ENCODE measurements around the gene GSC2. TPM values are rescaled to one million over a fixed set of nuclear protein-coding genes. Genes with fewer than 3 reads are reported as not detected.

GSC2 gene
- total RNA-seq, 6 experiments from 2014 or later = not detected

DNA sequence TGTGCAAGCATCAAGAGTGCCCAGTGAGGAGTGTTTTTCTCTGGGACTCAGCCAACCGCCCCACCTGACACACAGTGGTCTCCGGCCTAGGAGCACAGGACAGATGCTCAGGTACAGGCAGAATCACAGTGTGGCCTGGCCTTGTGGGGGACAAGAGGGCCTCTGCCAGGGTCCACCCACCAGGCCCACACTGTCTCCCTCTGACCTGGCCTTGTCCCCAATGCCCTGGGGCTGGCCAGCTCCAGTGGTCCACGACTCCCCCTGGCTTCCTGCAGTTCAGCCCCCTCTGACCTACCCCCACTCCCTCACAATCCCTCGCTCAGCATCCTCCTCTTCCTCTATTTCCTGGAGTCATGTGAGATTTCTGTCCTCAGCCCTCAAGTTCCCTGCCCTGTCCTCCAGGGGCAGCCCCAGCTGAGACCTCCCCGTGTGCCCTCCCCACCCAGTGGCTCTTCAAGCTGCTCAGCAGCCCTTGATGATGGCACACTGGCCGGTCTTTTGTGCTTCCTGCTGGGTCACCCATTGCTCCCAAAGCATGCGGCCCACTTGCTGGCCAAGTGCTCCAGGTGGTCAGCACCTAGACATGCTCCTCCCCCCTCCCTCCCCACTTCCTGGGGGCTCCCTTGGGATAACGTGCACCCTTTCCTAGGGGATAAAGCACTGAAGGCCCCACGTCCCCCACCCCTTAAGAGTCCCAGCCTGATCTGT is 17.2 kb downstream of the GSC2 start:
- DNase-seq (no peak), ATAC-seq (peak in 1 of 4 donors; percentile 7)
- H3K27ac ChIP-seq = no peak overlapping the region
- TF ChIP-seq POLR2A (IDR thresholded peaks at IDR 0.05) = no peak
- TF ChIP-seq, protein P1, sequence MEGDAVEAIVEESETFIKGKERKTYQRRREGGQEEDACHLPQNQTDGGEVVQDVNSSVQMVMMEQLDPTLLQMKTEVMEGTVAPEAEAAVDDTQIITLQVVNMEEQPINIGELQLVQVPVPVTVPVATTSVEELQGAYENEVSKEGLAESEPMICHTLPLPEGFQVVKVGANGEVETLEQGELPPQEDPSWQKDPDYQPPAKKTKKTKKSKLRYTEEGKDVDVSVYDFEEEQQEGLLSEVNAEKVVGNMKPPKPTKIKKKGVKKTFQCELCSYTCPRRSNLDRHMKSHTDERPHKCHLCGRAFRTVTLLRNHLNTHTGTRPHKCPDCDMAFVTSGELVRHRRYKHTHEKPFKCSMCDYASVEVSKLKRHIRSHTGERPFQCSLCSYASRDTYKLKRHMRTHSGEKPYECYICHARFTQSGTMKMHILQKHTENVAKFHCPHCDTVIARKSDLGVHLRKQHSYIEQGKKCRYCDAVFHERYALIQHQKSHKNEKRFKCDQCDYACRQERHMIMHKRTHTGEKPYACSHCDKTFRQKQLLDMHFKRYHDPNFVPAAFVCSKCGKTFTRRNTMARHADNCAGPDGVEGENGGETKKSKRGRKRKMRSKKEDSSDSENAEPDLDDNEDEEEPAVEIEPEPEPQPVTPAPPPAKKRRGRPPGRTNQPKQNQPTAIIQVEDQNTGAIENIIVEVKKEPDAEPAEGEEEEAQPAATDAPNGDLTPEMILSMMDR (IDR thresholded peaks at IDR 0.05) = no peak
- intact Hi-C loops (cut with DNase I) = no loop called here
- H3K4me1 ChIP-seq = no peaks in the 10 kb centered on the region
- no CpG with 5 or more reads among the region's 9 CpGs for WGBS (ENCODE audit: insufficient coverage, low coverage, low lambda C conversion rate, missing lambda C conversion rate)
- no peak overlapping the region for H3K4me3 ChIP-seq
- H3K36me3 ChIP-seq = peaks cover 0 to 18% (median 6%) of the 10 kb centered on the region in 4 donors
- H3K9me3 ChIP-seq = no peaks in the 10 kb centered on the region
- no peaks in the 10 kb centered on the region for H3K27me3 ChIP-seq

DNA sequence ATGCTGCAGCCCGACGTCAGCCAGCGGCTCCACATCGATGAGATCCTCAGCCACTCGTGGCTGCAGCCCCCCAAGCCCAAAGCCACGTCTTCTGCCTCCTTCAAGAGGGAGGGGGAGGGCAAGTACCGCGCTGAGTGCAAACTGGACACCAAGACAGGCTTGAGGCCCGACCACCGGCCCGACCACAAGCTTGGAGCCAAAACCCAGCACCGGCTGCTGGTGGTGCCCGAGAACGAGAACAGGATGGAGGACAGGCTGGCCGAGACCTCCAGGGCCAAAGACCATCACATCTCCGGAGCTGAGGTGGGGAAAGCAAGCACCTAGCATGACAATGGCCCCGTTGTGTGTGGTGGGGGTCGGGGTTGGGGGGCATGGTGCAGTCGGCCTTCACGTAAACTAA is 17.9 kb downstream of the GSC2 start:
- Histone ChIP-seq H3K9me3 (no peaks in the 10 kb centered on the region), H3K27me3 (no peaks in the 10 kb centered on the region), H3K4me1 (no peaks in the 10 kb centered on the region), H3K36me3 (peaks cover 0 to 18% (median 6%) of the 10 kb centered on the region in 4 donors), H3K4me3 (no peak overlapping the region), H3K27ac (no peak overlapping the region)
- ATAC-seq (no peak), DNase-seq (no peak)
- 97% methylated on average over 10 of the region's 20 CpGs for WGBS (ENCODE audit: insufficient coverage, low coverage, low lambda C conversion rate, missing lambda C conversion rate)
- TF ChIP-seq, protein P1 (IDR thresholded peaks at IDR 0.05) = no peak
- no peak for TF ChIP-seq POLR2A (IDR thresholded peaks at IDR 0.05)
- intact Hi-C loops (cut with DNase I) = no loop called here

DNA sequence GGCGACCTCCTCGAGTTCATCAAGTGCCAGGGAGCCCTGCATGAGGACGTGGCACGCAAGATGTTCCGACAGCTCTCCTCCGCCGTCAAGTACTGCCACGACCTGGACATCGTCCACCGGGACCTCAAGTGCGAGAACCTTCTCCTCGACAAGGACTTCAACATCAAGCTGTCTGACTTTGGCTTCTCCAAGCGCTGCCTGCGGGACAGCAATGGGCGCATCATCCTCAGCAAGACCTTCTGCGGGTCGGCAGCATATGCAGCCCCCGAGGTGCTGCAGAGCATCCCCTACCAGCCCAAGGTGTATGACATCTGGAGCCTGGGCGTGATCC is 18.4 kb downstream of the GSC2 start:
- H3K27ac ChIP-seq = no peak overlapping the region
- H3K36me3 ChIP-seq = peaks cover 0 to 18% (median 5%) of the 10 kb centered on the region in 4 donors
- H3K9me3 ChIP-seq = no peaks in the 10 kb centered on the region
- 97% methylated on average over 6 of the region's 19 CpGs for WGBS (ENCODE audit: insufficient coverage, low coverage, low lambda C conversion rate, missing lambda C conversion rate)
- intact Hi-C loops (cut with DNase I) = no loop called here
- ATAC-seq (no peak), DNase-seq (no peak)
- no peaks in the 10 kb centered on the region for H3K27me3 ChIP-seq
- H3K4me1 ChIP-seq = no peaks in the 10 kb centered on the region
- TF ChIP-seq, protein P1 (IDR thresholded peaks at IDR 0.05) = no peak
- TF ChIP-seq POLR2A (IDR thresholded peaks at IDR 0.05) = no peak
- no peak overlapping the region for H3K4me3 ChIP-seq

DNA sequence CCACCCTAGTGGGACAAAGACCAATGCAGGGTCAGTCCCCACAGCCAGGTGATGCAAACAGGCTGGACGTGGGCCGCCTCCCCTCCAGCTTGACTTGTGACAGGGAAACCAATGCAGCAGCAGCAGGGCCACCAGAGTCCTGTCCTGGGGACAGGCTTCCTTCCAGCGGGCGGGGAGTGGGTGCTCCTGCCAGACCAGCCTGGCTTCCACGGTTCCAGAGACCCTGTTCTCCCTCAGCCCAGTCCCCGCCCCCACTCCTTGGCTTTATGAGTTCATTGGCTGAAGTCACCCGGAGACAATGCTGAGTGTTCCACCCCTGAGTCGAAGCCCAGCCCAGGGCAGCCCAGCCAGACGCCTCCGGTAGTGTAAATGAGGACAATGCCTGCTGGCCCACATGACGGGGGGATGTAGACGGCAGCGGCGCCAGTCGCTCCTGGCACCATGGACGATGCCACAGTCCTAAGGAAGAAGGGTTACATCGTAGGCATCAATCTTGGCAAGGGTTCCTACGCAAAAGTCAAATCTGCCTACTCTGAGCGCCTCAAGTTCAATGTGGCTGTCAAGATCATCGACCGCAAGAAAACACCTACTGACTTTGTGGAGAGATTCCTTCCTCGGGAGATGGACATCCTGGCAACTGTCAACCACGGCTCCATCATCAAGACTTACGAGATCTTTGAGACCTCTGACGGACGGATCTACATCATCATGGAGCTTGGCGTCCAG is 19.0 kb downstream of the GSC2 start, which contains the start of gene TSSK2:
TSSK2 (plus strand) TSS at position 350 of the 726 bp plus-strand sequence; CDS start at position 442, 92 bp downstream.
- intact Hi-C loops (cut with DNase I) = no loop called here
- DNase-seq = no peak
- 91% methylated on average over 12 of the region's 27 CpGs for WGBS (ENCODE audit: insufficient coverage, low coverage, low lambda C conversion rate, missing lambda C conversion rate)

More for the DNA sequence above, 19.0 kb downstream of the GSC2 start, which contains the start of gene TSSK2:
- TF ChIP-seq, protein P1 (IDR thresholded peaks at IDR 0.05) = no peak
- Histone ChIP-seq H3K36me3 (peaks cover 0 to 15% (median 2%) of the 10 kb centered on the region in 4 donors), H3K27ac (no peak within 1 kb of the TSS), H3K27me3 (no peaks in the 10 kb centered on the region), H3K9me3 (no peaks in the 10 kb centered on the region), H3K4me3 (no peak within 1 kb of the TSS), H3K4me1 (no peaks in the 10 kb centered on the region)
- ATAC-seq = no peak

Data from right lobe of liver (tissue), 6 donors.